T-cell (primary cell): ENCODE measurements around the gene ASAP2. TPM values are rescaled to one million over a fixed set of nuclear protein-coding genes. Genes with fewer than 3 reads are reported as not detected.

Experiments used
- ATAC-seq, 4 experiments: fragments of 200-7000 bp in 3 of 4; fragments of 150-1000 bp in 1 of 4; cut with Tn5 transposase; replicated peaks in 1 of 4; 1 replicate in 3 of 4; 2 replicates in 1 of 4; pipeline ENCODE4 v1.10.0; 2021; ENCODE audit warnings: moderate library complexity in 3 of 4, mild to moderate bottlenecking in 2 of 4, moderate number of reproducible peaks in 1 of 4
- CTCF ChIA-PET, 2 donors: fragments of 300-600 bp; sonication (Branson Sonifier 250); formaldehyde crosslinking; loops; one replicate each; lab custom pipeline; 2022; ENCODE audit warnings: antibody characterized with exemption in 2 of 2; lab: Charles Lee
- POLR2A ChIA-PET, 2 donors: fragments of 300-600 bp; sonication (Branson Sonifier 250); formaldehyde crosslinking; loops; one replicate each; lab custom pipeline; 2022; ENCODE audit warnings: antibody characterized with exemption in 2 of 2; lab: Charles Lee
- DNase-seq, 35 experiments: peaks; one replicate each; pipeline versions ENCODE4 v3.0.0 to v3.0.0-alpha.2; 2013 to 2023
- H3K27ac ChIP-seq: one replicate; pipeline ENCODE4 v1.5.1; 2013; ENCODE audit warnings: low read length
- H3K27me3 ChIP-seq, 2 experiments: replicated peaks in 1 of 2; 1 replicate in 1 of 2; 2 replicates in 1 of 2; pipeline versions ENCODE4 v1.6.1 to v1.7.0; 2013; ENCODE audit warnings: low read length in 1 of 2, mixed read lengths in 1 of 2; ENCODE audit not compliant: control insufficient read depth in 2 of 2, insufficient read depth in 2 of 2; ENCODE audit errors: extremely low read depth in 1 of 2
- H3K36me3 ChIP-seq, 2 donors: 1 replicate in 1 of 2; 2 replicates in 1 of 2; pipeline versions ENCODE4 v1.6.1 to v1.7.0; 2013; ENCODE audit warnings: low read length in 1 of 2; ENCODE audit not compliant: control insufficient read depth in 2 of 2, insufficient read depth in 1 of 2; ENCODE audit errors: extremely low read depth in 1 of 2
- H3K4me1 ChIP-seq, 2 experiments: 1 replicate in 1 of 2; 2 replicates in 1 of 2; pipeline versions ENCODE4 v1.6.1 to v1.7.0; 2013; ENCODE audit warnings: low read length in 2 of 2, mixed read lengths in 1 of 2; ENCODE audit not compliant: insufficient read depth in 2 of 2, control insufficient read depth in 1 of 2; ENCODE audit errors: extremely low read depth in 1 of 2
- H3K4me3 ChIP-seq, 2 donors: 1 replicate in 1 of 2; 2 replicates in 1 of 2; pipeline versions ENCODE4 v1.5.1 to v1.7.0; 2013; ENCODE audit warnings: mild to moderate bottlenecking in 2 of 2, low read length in 1 of 2, moderate library complexity in 1 of 2; ENCODE audit not compliant: control insufficient read depth in 1 of 2; ENCODE audit errors: extremely low read depth in 1 of 2
- H3K9me3 ChIP-seq: 2 replicates; pipeline ENCODE4 v1.7.0; 2013
- H3K27ac Mint-ChIP-seq, 2 donors: one replicate each; pipeline ENCODE4 v1.8.0; 2020 to 2021; ENCODE audit warnings: mild to moderate bottlenecking in 2 of 2, mixed read lengths in 2 of 2
- H3K27me3 Mint-ChIP-seq, 2 donors: one replicate each; pipeline ENCODE4 v1.8.0; 2021 to 2022; ENCODE audit warnings: mixed read lengths in 2 of 2
- H3K36me3 Mint-ChIP-seq: one replicate; pipeline ENCODE4 v1.8.0; 2021; ENCODE audit warnings: mixed read lengths
- H3K4me1 Mint-ChIP-seq, 3 donors: one replicate each; pipeline ENCODE4 v1.8.0; 2020 to 2022; ENCODE audit warnings: mixed read lengths in 3 of 3, mild to moderate bottlenecking in 1 of 3
- H3K4me3 Mint-ChIP-seq, 3 donors: one replicate each; pipeline ENCODE4 v1.8.0; 2020 to 2022; ENCODE audit warnings: mild to moderate bottlenecking in 3 of 3, mixed read lengths in 3 of 3, moderate library complexity in 3 of 3
- H3K9me3 Mint-ChIP-seq, 3 donors: one replicate each; pipeline ENCODE4 v1.8.0; 2020 to 2022; ENCODE audit warnings: mixed read lengths in 3 of 3
- WGBS: methylation state at CpG from one replicate; pipeline ENCODE4 v1.1.5; 2013; ENCODE audit warnings: missing lambda C conversion rate; ENCODE audit not compliant: insufficient coverage; 5-methylcytosine and 5-hydroxymethylcytosine counted together
- total RNA-seq, 35 experiments: library from RNA in 6 of 35; stranded (reverse) in 6 of 35; fragments of 120-200 nt in 1 of 35; gene quantifications; one replicate each; pipeline versions ENCODE4 v1.2.1 to v1.2.4 and lab custom pipeline; 2013 to 2026

Gene ASAP2
- total RNA-seq, 5 donors from 2014 or later (not counting 1 experiment from before 2014, with no cell fraction given): 0.10 to 0.38 (median 0.27) TPM; not detected in 1

- no peak for ATAC-seq
- Mint-ChIP-seq H3K9me3 (no peaks in the 10 kb centered on the region), H3K27ac (no peak overlapping the region), H3K4me1 (no peaks in the 10 kb centered on the region), H3K4me3 (no peak overlapping the region), H3K27me3 (peaks cover 0 to 21% of the 10 kb centered on the region in 2 donors), H3K36me3 (no peaks in the 10 kb centered on the region)
- no peak overlapping the region for H3K4me3 ChIP-seq
- CTCF ChIA-PET: interaction anchor here in 1 of 2 donors (0.6 to 0.7 kb wide), 2 partner anchors 9 to 25 kb away, joined by 3 read pairs; no protein-coding TSS in a partner anchor
- no peaks in the 10 kb centered on the region for H3K36me3 ChIP-seq
- no peaks in the 10 kb centered on the region for H3K4me1 ChIP-seq
- POLR2A ChIA-PET: no interaction called here
- H3K27ac ChIP-seq: no peak overlapping the region
- 92% methylated on average over 2 of the region's 4 CpGs for WGBS
- H3K27me3 ChIP-seq: peaks cover 0 to 24% of the 10 kb centered on the region in 2 experiments
- no peaks in the 10 kb centered on the region for H3K9me3 ChIP-seq
- no peak for DNase-seq
Measured at GRCh38 chr2:9364791-9365497, 158.3 kb downstream of the ASAP2 start.

GRCh38 chr2:9365498-9366019 lies 158.9 kb downstream of the ASAP2 start:
- Mint-ChIP-seq H3K9me3 (no peaks in the 10 kb centered on the region), H3K27me3 (peaks cover 0 to 27% of the 10 kb centered on the region in 2 donors), H3K4me1 (no peaks in the 10 kb centered on the region), H3K4me3 (no peak overlapping the region), H3K36me3 (no peaks in the 10 kb centered on the region), H3K27ac (no peak overlapping the region)
- Histone ChIP-seq H3K4me1 (no peaks in the 10 kb centered on the region), H3K27me3 (peaks cover 0 to 24% of the 10 kb centered on the region in 2 experiments), H3K9me3 (no peaks in the 10 kb centered on the region), H3K4me3 (no peak overlapping the region), H3K36me3 (no peaks in the 10 kb centered on the region), H3K27ac (no peak overlapping the region)
- no peak for ATAC-seq
- ChIA-PET POLR2A (no interaction called here), CTCF (interaction anchor here in 1 of 2 donors (0.6 kb wide), 1 partner anchor 25 kb away, joined by 3 read pairs; no protein-coding TSS in a partner anchor)
- DNase-seq: no peak
- WGBS: 75% methylated on average over 8 of the region's 8 CpGs

DNA sequence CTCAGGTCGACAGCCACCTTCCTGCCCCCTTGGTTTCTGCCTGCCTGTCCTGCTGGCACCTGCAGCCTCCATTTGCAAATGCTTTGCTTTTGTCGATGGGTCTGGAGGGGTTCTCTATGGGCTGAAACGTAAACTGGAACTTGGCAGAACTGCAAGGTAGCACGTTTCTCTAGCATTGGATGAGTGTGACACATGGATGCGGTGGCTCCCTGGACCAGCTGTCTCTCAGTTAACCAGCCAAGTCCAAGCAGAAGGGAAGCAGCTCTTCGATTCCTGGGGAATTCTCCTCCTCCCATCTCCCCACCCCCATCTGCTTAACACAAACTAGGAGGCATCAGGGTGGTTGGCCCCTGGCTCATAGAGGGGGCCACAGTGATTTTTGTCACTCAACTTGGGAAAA lies 159.4 kb downstream of the ASAP2 start:
- DNase-seq (no peak), ATAC-seq (no peak)
- no peak overlapping the region for H3K4me3 Mint-ChIP-seq
- no peaks in the 10 kb centered on the region for H3K36me3 ChIP-seq
- no peaks in the 10 kb centered on the region for H3K9me3 Mint-ChIP-seq
- H3K4me1 ChIP-seq: no peaks in the 10 kb centered on the region
- H3K4me3 ChIP-seq: no peak overlapping the region
- ChIA-PET POLR2A (no interaction called here), CTCF (no interaction called here)
- peaks cover 0 to 29% of the 10 kb centered on the region in 2 experiments for H3K27me3 ChIP-seq
- no peak overlapping the region for H3K27ac ChIP-seq
- 75% methylated on average over 5 of the region's 6 CpGs for WGBS
- H3K36me3 Mint-ChIP-seq: no peaks in the 10 kb centered on the region
- H3K9me3 ChIP-seq: no peaks in the 10 kb centered on the region
- H3K27ac Mint-ChIP-seq: no peak overlapping the region
- no peaks in the 10 kb centered on the region for H3K4me1 Mint-ChIP-seq
- peaks cover under 1 to 31% of the 10 kb centered on the region in 2 donors for H3K27me3 Mint-ChIP-seq

GRCh38 chr2:9370746-9371145 lies 164.1 kb downstream of the ASAP2 start:
- Histone ChIP-seq H3K9me3 (no peaks in the 10 kb centered on the region), H3K27ac (no peak overlapping the region), H3K27me3 (peaks cover 0 to 47% of the 10 kb centered on the region in 2 experiments), H3K4me3 (no peak overlapping the region), H3K36me3 (no peaks in the 10 kb centered on the region), H3K4me1 (no peaks in the 10 kb centered on the region)
- peaks cover 11 to 37% of the 10 kb centered on the region in 2 donors for H3K27me3 Mint-ChIP-seq
- H3K27ac Mint-ChIP-seq: no peak overlapping the region
- ATAC-seq (no peak), DNase-seq (no peak)
- CTCF ChIA-PET: no interaction called here
- POLR2A ChIA-PET: no interaction called here
- no peak overlapping the region for H3K4me3 Mint-ChIP-seq
- WGBS: 85% methylated on average over 11 of the region's 11 CpGs
- no peaks in the 10 kb centered on the region for H3K36me3 Mint-ChIP-seq
- no peaks in the 10 kb centered on the region for H3K4me1 Mint-ChIP-seq
- H3K9me3 Mint-ChIP-seq: no peaks in the 10 kb centered on the region

GRCh38 chr2:9373047-9373446 lies 166.4 kb downstream of the ASAP2 start:
- H3K36me3 ChIP-seq: no peaks in the 10 kb centered on the region
- no peak overlapping the region for H3K27ac ChIP-seq
- POLR2A ChIA-PET: no interaction called here
- H3K4me3 Mint-ChIP-seq: no peak overlapping the region
- no peak overlapping the region for H3K4me3 ChIP-seq
- H3K27me3 ChIP-seq: peaks cover 0 to 33% of the 10 kb centered on the region in 2 experiments
- CTCF ChIA-PET: no interaction called here
- H3K36me3 Mint-ChIP-seq: no peaks in the 10 kb centered on the region
- H3K27me3 Mint-ChIP-seq: peaks cover 16 to 33% of the 10 kb centered on the region in 2 donors
- H3K4me1 Mint-ChIP-seq: no peaks in the 10 kb centered on the region
- DNase-seq (no peak), ATAC-seq (no peak)
- no peaks in the 10 kb centered on the region for H3K4me1 ChIP-seq
- H3K9me3 ChIP-seq: no peaks in the 10 kb centered on the region
- 87% methylated on average over 17 of the region's 17 CpGs for WGBS
- no peaks in the 10 kb centered on the region for H3K9me3 Mint-ChIP-seq
- no peak overlapping the region for H3K27ac Mint-ChIP-seq

GRCh38 chr2:9373476-9373875 lies 166.9 kb downstream of the ASAP2 start:
- H3K4me1 Mint-ChIP-seq: no peaks in the 10 kb centered on the region
- H3K4me3 Mint-ChIP-seq: no peak overlapping the region
- Histone ChIP-seq H3K36me3 (no peaks in the 10 kb centered on the region), H3K27me3 (peaks cover 0 to 33% of the 10 kb centered on the region in 2 experiments), H3K4me3 (no peak overlapping the region), H3K4me1 (no peaks in the 10 kb centered on the region), H3K27ac (no peak overlapping the region), H3K9me3 (no peaks in the 10 kb centered on the region)
- DNase-seq (no peak), ATAC-seq (no peak)
- no peaks in the 10 kb centered on the region for H3K9me3 Mint-ChIP-seq
- WGBS: 90% methylated on average over 6 of the region's 6 CpGs
- H3K36me3 Mint-ChIP-seq: no peaks in the 10 kb centered on the region
- no peak overlapping the region for H3K27ac Mint-ChIP-seq
- ChIA-PET CTCF (no interaction called here), POLR2A (no interaction called here)
- peaks cover 16 to 33% of the 10 kb centered on the region in 2 donors for H3K27me3 Mint-ChIP-seq
